Measurements from ENCODE around the gene MYL5. TPM values are rescaled to one million over a fixed set of nuclear protein-coding genes. Genes with fewer than 3 reads are reported as not detected.

The MYL5 gene
- 91.3 TPM for total RNA-seq

GRCh38 chr4:674172-675035 lies at the start of gene MYL5, which contains the start of gene ATP5ME:
TSS of gene MYL5 (plus strand) at chr4:674542. CDS start at chr4:678027, 3,485 bp downstream.
TSS of gene ATP5ME (minus strand) at chr4:674276. CDS start at chr4:674247, 29 bp downstream.

DNA sequence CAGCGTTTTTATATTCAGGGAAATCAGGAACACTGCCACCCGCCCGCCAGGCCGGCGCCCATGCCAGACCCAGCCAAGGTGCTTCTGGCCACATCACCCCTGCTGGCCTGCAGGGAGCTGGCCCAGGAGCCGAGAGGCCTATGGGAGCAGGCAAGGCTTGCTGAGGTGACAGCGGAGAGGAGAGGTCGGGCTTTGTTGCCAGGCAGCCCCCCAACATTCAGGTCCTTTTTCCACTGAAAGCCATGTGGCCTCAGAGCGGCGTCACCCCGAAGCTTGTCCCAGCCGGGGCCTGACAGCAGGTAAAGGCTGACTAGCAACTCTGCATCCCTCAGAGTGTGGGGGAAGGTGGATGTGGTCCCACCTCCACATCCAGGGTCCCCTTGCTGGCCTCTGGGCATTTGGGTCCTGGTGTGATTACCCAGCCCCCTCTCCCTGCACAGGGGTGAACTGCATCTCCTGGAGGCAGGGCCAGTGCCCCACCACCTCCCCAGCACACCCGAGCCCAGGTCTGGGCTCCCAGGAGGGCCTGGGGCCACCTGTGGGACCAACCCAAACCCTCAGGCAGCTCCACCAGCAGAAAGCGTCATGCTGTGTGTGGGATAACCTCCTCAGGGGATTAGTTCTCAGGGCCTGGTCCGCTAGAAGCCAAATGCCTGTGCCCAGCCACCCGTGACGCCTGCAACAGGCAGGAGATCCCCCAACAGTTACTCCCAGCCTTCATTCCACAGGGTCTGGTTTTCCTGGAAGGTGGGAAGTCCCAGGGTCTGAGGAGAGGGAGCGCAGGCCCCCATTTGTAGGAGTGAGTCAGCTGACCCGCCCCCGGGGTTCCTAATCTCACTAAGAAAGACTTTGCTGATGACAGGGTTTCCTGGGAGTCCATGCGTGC lies 49.4 kb upstream of the MYL5 start, which contains the start of gene PDE6B:
Gene PDE6B (plus strand): TSS at position 869 of the 886 bp plus-strand sequence. CDS start 54 bp downstream, outside the sequence.

DNA sequence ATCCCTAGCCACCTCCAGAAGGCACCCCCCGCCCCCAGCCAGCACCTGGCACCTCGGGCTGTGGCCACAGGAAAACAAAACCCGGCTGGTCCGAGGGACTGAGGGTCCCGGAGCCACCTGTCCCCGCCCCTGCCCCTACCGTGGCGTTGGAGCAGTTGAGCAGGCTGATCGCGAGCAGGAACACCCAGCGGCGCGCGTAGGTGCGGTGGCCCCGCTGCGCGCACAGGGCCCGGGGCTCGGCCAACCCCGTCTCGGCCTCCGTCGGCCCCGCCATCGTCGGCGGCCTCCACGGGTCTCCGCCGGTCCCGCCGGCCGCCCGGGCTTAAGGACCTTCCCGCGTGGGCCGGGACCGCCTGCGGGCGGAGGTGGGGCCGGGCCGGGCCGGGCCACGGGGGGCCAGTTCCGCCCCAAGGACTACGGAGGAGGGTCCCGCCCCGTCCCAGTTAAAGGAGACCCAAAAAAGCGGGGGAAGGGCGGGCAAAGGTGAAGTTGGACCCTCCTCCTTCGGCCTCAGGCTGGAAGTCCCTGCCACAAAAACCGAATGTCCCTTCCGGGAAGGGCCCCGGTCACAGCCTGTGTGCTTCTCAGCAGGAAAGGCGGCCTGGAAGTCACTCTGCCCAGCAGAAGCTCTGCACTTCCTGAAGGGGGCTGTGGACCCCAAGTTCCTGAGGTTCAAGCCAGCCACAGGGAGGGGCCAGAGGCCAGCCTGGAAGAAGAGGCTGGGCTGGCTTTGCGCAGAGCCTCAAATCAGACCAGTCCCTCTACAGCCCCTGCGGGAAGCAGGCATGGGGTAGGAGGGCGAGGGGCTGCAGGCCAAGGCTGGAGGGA lies 14.7 kb downstream of the MYL5 start, which contains the start of gene SLC49A3:
Gene SLC49A3 (minus strand): TSS at position 298 of the 828 bp plus-strand sequence. CDS start 24 bp downstream, at position 274.

GRCh38 chr4:705278-706082 lies 31.1 kb downstream of the MYL5 start, which contains the start of gene PCGF3:
TSS of gene PCGF3 (plus strand) at chr4:705832. CDS start at chr4:733681, 27,849 bp downstream.

Other genes with a start within 250 kb of the MYL5 start
- gene ZNF721, start 175.4 kb upstream of the MYL5 start, total RNA-seq: 33.1 TPM
- 56.3 TPM for gene PIGG, start 175.3 kb upstream of the MYL5 start, total RNA-seq
- gene TMEM271, start 98.2 kb upstream of the MYL5 start, total RNA-seq: 0.06 TPM
- gene PDE6B, start 49.0 kb upstream of the MYL5 start, total RNA-seq: 29.0 TPM
- 209 TPM for gene ATP5ME, start 266 bp upstream of the MYL5 start, total RNA-seq
- gene SLC49A3, start 14.6 kb downstream of the MYL5 start, total RNA-seq: 7.5 TPM
- 63.6 TPM for gene PCGF3, start 31.3 kb downstream of the MYL5 start, total RNA-seq
- 2.6 TPM for gene CPLX1, start 151.6 kb downstream of the MYL5 start, total RNA-seq